ENCODE data around the gene CASP6. TPM values are rescaled to one million over a fixed set of nuclear protein-coding genes. Genes with fewer than 3 reads are reported as not detected.

CASP6 gene
- total RNA-seq, 1 experiment from 2014 or later: 47.9 TPM

DNA sequence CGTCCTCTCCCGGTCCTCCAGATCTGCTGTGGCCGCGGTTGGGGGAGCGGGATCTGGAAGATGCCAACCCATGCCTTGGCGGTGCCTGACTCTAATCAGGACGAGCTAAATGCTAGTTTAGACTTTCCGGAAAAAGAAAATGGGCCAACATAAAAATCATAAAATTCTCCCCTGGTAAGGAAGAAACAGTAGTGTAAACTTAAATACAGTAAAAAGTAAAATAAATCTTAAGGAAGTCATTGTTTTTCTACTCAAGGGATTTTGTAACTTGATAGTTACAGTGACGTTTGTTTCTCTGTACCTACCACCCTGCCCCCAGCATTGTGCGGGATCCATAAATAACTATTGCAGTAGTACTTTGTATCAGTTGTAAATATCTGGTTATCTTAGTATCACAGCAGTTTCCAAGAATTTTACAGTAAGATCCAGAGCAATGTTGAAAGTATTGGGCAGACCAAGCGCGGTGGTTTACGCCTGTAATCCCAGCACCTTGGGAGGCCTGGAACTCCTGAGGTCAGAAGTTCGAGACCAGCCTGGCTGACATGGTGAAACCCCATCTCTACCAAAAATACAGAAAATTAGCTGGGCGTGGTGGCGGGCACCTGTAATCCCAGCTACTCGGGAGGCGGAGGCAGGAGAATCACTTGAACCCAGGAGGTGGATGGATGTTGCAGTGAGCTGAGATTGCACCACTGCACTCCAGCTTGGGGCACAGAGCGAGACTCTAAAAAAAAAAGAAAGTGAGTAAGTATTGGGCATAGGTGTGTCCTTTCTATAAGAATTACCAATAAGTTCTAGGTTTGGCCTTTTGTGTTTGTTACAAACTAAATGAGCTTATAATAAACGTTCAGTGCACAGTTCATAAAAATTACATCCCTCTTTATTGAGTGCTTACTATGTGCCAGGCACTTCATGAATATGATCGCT, 27.6 kb upstream of the CASP6 start:
- Histone ChIP-seq H3K27ac (no peak overlapping the region), H3K27me3 (replicated peaks) (no peaks in the 10 kb centered on the region), H3K36me3 (peaks cover 4% of the 10 kb centered on the region; the same call in 1 of the 2 replicates), H3K9me3 (replicated peaks) (no peaks in the 10 kb centered on the region), H3K4me3 (peak overlapping the region; percentile 97), H3K4me1 (replicated peaks) (peaks cover 19% of the 10 kb centered on the region)
- DNase-seq (ENCODE audit: low read depth in 1 of 2, low spot score in 2 of 2): no peak

DNA sequence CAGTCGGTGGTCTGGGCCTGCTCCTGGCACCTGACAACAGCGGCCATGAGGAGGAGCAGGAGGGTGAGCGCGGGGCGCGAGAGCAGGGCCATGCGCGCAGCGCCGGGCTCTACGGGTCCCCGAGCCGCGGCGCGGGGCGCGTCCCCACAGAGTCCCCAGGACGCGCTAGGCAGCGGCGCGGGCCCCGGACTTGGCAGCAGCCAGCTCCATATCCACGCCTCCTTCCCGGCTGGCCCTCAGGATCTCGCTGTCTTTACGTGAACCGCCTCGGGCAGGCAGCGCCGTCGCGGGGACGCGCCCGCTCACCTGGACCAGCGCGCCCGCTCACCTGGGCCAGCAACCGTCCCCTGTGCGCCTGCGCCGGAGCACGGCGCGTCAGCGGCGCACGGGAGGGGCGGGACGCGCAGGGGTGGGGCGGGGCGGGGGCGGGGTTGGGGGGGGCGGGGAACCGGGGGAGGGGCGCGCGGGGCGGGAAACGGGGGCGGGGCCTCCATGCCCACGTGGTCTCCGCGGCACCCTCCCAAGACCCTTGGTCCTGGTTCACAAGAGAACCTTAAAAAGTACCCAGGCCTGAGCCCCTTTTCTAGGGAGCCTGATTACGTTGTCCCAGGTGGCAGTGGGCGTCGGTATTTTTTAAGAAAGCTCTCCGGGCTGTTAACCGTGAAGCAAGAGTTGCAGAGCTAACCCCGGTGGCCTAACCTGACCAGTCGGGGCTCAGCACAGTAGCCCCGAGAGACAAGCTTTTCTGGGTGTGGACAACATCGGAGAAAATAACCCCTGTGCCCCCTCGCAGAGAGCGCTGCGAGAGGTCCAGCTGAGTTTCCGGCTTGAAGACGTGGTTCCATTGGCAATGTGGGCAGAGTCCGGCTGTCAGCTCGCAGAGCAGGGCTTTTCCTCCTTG, 26.7 kb upstream of the CASP6 start, which contains the start of gene PLA2G12A:
TSS of gene PLA2G12A (minus strand) at position 353 of the 901 bp plus-strand sequence. CDS start at position 92, 261 bp downstream.
- Histone ChIP-seq H3K27ac (peak within 1 kb of the TSS; percentile 43; the same call in 1 of the 2 replicates), H3K36me3 (peaks cover 4% of the 10 kb centered on the region; the same call in 1 of the 2 replicates), H3K9me3 (replicated peaks) (no peaks in the 10 kb centered on the region), H3K27me3 (replicated peaks) (no peaks in the 10 kb centered on the region), H3K4me3 (peak within 1 kb of the TSS; percentile 97), H3K4me1 (replicated peaks) (peaks cover 19% of the 10 kb centered on the region)
- DNase-seq (ENCODE audit: low read depth in 1 of 2, low spot score in 2 of 2): peak; percentile 62 to 83

DNA sequence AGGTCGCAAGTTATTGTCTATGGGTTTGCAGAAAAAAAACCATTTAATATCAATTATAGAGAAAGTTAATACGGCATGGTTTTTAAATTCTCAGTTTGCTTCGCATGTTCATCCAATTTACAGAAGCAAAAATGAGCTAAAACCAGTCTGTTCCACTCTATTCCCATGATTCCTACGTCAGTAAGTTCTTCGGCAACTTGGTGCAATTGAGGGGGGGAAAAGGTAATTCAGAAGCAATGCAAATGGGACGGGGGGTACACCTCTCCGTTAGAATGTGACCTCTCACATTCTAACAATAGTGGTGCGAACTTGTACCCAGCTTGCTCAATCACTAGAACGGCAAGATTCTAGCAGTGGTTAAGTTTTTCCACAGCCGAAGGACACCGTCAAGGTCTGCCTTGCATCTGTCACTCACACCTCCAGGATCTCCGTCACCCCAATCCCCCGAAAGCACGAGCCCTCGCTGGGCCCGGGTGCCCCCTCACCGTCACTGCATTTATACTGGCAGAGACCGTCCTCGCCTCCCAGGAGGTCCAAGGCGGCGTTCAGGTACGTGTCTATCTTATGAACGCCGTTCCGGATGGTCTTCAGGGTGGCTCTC, 26.0 kb upstream of the CASP6 start:
- Histone ChIP-seq H3K4me1 (replicated peaks) (peaks cover 19% of the 10 kb centered on the region), H3K9me3 (replicated peaks) (no peaks in the 10 kb centered on the region), H3K27ac (no peak overlapping the region), H3K4me3 (peak overlapping the region; percentile 97), H3K36me3 (peaks cover 4% of the 10 kb centered on the region; the same call in 1 of the 2 replicates), H3K27me3 (replicated peaks) (no peaks in the 10 kb centered on the region)
- no peak for DNase-seq (ENCODE audit: low read depth in 1 of 2, low spot score in 2 of 2)

DNA sequence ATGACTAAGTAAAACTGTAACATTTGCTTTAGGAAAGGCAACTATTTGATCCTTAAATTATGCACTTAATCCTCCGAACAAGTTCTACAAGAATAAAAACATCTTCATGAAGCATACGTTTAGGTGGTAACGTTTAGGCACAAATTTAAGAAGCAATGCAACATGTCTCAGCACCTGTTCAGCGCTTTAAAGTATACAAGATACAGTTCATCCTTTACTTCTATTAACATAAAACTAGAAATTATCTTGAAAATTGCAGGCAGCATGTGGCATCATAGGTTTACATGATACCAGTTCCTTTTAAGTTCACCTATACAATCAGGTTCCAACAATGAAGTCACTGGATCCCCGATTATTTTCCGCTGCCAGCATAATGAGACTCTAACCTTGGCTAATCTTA, 25.1 kb upstream of the CASP6 start:
- no peaks in the 10 kb centered on the region for H3K9me3 ChIP-seq (replicated peaks)
- no peaks in the 10 kb centered on the region for H3K27me3 ChIP-seq (replicated peaks)
- no peak overlapping the region for H3K27ac ChIP-seq
- no peak overlapping the region for H3K4me3 ChIP-seq
- DNase-seq (ENCODE audit: low read depth in 1 of 2, low spot score in 2 of 2): no peak
- H3K36me3 ChIP-seq: peaks cover 4% of the 10 kb centered on the region; the same call in 1 of the 2 replicates
- H3K4me1 ChIP-seq (replicated peaks): peaks cover 19% of the 10 kb centered on the region

DNA sequence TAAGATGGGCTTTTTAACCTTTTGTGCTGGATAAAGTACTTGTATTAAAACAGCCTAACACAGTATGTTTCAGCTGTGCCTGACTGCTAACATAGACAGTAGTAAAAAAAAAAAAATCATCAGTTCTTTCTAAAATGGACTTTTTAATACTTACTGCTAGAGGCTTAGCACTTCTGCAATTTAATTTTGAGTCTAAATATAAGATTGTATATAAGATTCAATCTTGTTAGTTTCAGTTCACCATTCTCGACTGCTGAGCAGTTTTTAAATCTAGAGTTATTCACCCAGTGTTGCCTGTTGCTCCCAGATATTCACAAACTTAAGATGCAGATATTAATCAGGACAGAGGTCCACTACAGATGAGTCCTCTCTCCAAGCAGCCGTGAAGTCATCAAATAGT, 19.9 kb upstream of the CASP6 start:
- Histone ChIP-seq H3K27ac (no peak overlapping the region), H3K4me3 (no peak overlapping the region), H3K9me3 (replicated peaks) (no peaks in the 10 kb centered on the region), H3K4me1 (replicated peaks) (no peaks in the 10 kb centered on the region), H3K27me3 (replicated peaks) (no peaks in the 10 kb centered on the region), H3K36me3 (peaks cover 5% of the 10 kb centered on the region; the same call in 1 of the 2 replicates)
- no peak for DNase-seq (ENCODE audit: low read depth in 1 of 2, low spot score in 2 of 2)

DNA sequence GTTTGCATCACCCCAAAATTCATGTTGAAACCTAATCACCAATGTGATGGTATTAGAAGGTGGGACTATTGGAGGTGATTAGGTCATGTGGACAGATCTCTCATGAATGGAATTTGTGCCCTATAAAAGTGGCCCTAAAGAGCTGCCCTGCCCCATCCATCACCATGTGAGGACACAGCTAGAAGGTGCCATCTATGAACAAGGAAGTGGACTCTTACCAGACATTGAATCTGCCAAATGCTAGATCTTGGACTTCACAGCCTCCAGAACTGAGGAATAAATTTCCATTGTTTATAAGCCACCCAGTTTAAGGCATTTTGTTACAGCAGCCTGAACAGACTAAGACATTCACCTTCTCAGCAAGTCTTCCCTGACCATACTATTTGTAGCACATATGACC, 19.1 kb upstream of the CASP6 start:
- Histone ChIP-seq H3K9me3 (replicated peaks) (no peaks in the 10 kb centered on the region), H3K36me3 (peaks cover 8% of the 10 kb centered on the region; the same call in 1 of the 2 replicates), H3K4me3 (no peak overlapping the region), H3K27me3 (replicated peaks) (no peaks in the 10 kb centered on the region), H3K4me1 (replicated peaks) (no peaks in the 10 kb centered on the region), H3K27ac (no peak overlapping the region)
- DNase-seq (ENCODE audit: low read depth in 1 of 2, low spot score in 2 of 2): no peak

DNA sequence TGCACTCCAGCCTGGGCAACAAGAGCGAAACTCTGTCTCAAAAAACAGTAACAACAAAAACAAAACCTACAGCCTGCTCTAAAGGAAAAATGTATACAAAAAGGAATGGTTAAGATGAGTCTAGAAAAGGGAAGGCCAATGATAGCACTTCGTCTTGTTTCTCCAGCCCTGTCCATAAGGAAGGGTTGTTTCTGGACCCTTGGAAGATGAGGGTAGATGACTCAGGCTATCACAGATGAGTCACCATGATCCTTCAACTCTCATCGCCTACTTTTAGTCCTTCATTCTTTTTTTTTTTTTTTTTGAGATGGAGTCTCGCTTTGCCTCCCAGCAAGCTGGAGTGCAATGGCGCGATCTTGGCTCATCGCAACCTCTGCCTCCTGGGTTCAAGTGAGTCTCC, 17.8 kb upstream of the CASP6 start:
- peak in 1 of 2 experiments; percentile 9 for DNase-seq (ENCODE audit: low read depth in 1 of 2, low spot score in 2 of 2)
- Histone ChIP-seq H3K4me1 (replicated peaks) (no peaks in the 10 kb centered on the region), H3K9me3 (replicated peaks) (no peaks in the 10 kb centered on the region), H3K4me3 (no peak overlapping the region), H3K27ac (no peak overlapping the region), H3K36me3 (peaks cover 14% of the 10 kb centered on the region), H3K27me3 (replicated peaks) (no peaks in the 10 kb centered on the region)

DNA sequence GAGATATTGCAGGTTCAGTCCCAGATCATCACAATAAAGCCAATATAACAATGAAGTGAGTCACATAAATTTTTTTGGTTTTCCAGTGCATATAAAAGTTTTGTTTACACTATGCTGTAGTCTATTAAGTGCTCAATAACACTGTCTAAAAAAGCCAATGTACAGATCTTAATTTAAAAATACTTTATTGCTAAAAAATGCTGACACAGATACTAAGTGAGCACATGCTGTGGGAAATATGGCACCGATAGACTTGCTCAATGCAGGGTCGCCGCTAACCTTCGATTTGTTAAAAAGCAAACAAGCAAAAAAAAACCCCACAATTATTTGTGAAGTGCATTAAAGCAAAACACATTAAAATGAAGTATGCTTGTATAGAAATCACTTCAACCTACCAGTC, 16.4 kb upstream of the CASP6 start:
- H3K27me3 ChIP-seq (replicated peaks): no peaks in the 10 kb centered on the region
- DNase-seq (ENCODE audit: low read depth in 1 of 2, low spot score in 2 of 2): no peak
- no peak overlapping the region for H3K27ac ChIP-seq
- no peaks in the 10 kb centered on the region for H3K4me1 ChIP-seq (replicated peaks)
- no peak overlapping the region for H3K4me3 ChIP-seq
- peaks cover 14% of the 10 kb centered on the region for H3K36me3 ChIP-seq
- no peaks in the 10 kb centered on the region for H3K9me3 ChIP-seq (replicated peaks)

DNA sequence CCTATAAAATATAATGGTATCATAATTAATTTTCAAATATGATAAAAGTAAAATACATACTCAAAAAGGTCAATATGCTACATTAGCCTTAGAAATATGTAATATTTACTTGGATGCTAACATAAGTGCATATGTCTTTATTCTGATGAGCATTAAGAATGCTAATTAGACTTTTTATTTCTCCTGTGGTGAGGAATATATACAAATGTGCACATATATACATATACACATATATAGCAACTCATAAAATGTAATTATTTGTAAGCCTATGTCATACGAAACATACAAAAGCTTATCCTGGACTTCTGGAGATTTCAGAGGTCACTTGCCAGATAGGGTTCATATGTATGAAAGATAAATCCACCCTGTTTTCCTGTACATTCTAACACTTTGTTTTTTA, 15.5 kb upstream of the CASP6 start:
- no peak overlapping the region for H3K4me3 ChIP-seq
- peaks cover 21% of the 10 kb centered on the region for H3K36me3 ChIP-seq
- H3K9me3 ChIP-seq (replicated peaks): no peaks in the 10 kb centered on the region
- H3K27me3 ChIP-seq (replicated peaks): no peaks in the 10 kb centered on the region
- DNase-seq (ENCODE audit: low read depth in 1 of 2, low spot score in 2 of 2): no peak
- H3K4me1 ChIP-seq (replicated peaks): no peaks in the 10 kb centered on the region
- no peak overlapping the region for H3K27ac ChIP-seq

DNA sequence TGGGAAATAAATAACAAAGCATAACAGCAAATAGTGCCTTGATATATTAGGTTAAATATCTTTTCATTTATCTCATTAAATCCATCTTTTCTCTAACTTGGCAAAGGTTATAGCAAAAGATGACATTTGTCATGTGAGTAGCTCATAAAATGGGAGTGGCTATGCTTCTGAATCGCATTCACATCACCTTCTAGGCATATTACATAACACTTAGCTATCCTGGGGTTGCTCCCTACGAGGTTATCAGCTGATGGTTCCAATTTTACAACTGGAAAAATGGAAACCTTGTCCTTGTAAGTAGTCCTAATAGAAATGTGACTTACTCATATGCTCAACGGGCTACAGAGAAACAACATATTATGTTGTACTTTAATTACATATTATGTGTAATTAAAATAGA, 10.3 kb upstream of the CASP6 start:
- peaks cover 25% of the 10 kb centered on the region for H3K36me3 ChIP-seq
- no peaks in the 10 kb centered on the region for H3K9me3 ChIP-seq (replicated peaks)
- H3K27me3 ChIP-seq (replicated peaks): no peaks in the 10 kb centered on the region
- H3K4me3 ChIP-seq: no peak overlapping the region
- no peak for DNase-seq (ENCODE audit: low read depth in 1 of 2, low spot score in 2 of 2)
- H3K4me1 ChIP-seq (replicated peaks): no peaks in the 10 kb centered on the region
- no peak overlapping the region for H3K27ac ChIP-seq

DNA sequence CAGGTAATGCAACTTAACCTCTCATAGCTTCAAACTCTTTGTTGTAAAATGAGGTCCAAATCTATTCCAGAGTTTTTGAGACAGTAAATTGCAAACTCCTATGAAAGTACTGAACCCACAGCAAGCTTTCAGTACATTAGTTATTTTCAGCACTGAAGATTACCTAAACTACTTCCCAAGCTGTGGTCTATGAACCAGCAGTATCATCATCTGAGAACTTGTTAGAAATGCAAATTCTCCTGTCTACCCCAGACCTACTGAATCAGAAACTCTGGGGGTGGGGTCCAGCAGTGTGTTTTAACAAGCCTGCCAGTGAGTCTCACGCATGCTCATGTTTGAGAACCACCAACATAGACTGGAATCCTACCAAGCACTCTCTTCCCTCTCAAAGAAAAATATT, 5.7 kb upstream of the CASP6 start:
- Histone ChIP-seq H3K27ac (no peak overlapping the region), H3K4me3 (no peak overlapping the region), H3K4me1 (replicated peaks) (no peaks in the 10 kb centered on the region; the same call in 1 of the 2 replicates), H3K9me3 (replicated peaks) (no peaks in the 10 kb centered on the region), H3K27me3 (replicated peaks) (no peaks in the 10 kb centered on the region), H3K36me3 (peaks cover 14% of the 10 kb centered on the region)
- no peak for DNase-seq (ENCODE audit: low read depth in 1 of 2, low spot score in 2 of 2)

DNA sequence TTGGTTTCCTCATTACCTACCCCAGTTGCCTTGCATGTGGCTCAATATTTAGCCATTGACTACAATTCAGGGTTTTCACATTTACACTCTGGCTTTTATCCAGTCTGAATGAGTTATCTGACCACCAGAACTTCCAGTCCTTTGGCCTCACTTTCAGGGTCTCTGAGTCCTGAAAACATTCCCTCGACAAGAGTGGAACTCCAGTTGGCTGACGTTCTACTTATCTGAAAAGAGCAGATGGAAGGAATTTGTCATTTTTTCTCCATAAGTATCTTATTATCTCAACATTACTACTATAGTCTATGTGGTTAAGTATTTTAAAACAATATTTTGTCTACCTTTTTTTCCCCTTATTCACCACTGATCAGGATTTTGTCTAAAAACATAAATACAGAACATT, 5.2 kb upstream of the CASP6 start:
- Histone ChIP-seq H3K27ac (no peak overlapping the region), H3K4me3 (no peak overlapping the region), H3K4me1 (replicated peaks) (peaks cover 5% of the 10 kb centered on the region), H3K36me3 (peaks cover 9% of the 10 kb centered on the region), H3K27me3 (replicated peaks) (no peaks in the 10 kb centered on the region), H3K9me3 (replicated peaks) (no peaks in the 10 kb centered on the region)
- no peak for DNase-seq (ENCODE audit: low read depth in 1 of 2, low spot score in 2 of 2)

DNA sequence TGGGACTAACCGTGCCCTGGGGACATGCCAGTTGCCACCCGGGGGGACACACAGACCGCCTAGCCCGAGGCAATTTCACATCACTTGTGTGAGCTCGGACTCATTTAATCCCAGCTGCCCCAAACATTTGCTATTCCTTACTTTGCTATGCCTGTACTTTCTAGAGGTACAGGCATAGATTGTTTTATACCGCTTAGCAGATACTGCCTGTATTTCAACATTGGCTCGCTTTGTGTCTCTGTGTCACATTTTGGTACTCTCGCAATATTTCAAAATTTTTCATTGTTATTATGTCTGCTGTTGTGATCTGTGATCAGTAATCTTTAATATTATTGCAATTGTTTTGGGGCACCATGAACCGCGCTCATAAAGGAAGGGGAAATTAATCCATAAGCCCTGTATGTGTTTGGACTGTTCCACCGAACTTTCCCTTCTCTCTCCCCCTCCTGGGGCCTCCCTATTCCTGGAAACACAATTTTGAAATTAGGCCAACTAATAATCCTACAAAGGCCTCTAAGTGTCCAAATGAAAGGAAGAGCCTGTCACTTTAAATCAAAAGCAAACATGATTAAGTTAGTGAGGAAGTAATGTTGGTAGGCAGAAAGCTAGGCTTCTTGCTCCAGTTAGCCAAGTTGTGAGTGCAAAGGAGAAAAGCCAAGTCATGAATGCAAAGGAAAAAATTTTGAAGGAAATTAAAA, 568 bp upstream of the CASP6 start:
- DNase-seq (ENCODE audit: low read depth in 1 of 2, low spot score in 2 of 2): no peak
- Histone ChIP-seq H3K36me3 (peaks cover 2% of the 10 kb centered on the region; the same call in 1 of the 2 replicates), H3K27me3 (replicated peaks) (no peaks in the 10 kb centered on the region), H3K4me3 (peak overlapping the region; percentile 66), H3K4me1 (replicated peaks) (peaks cover 9% of the 10 kb centered on the region), H3K9me3 (replicated peaks) (no peaks in the 10 kb centered on the region), H3K27ac (no peak overlapping the region)

Measured in SJSA1 (cell line).